Osteocyte (in vitro differentiated cells): ENCODE data around the gene SPTBN4. TPM values are rescaled to one million over a fixed set of nuclear protein-coding genes. Genes with fewer than 3 reads are reported as not detected.
"Not testable (repeated sequence)": the region's sequence is repeated elsewhere in the genome, so short reads cannot be mapped to it uniquely, and the experiment has no call there.

ENCODE experiments used
- DNase-seq: peaks from one replicate; pipeline ENCODE4 v3.0.0; 2021; ENCODE audit warnings: mixed read lengths; ENCODE audit not compliant: unreplicated experiment; ENCODE audit errors: extremely low spot score
- H3K27ac Mint-ChIP-seq: one replicate; pipeline ENCODE4 v1.8.0; 2021; ENCODE audit warnings: mild to moderate bottlenecking, mixed read lengths; ENCODE audit not compliant: unreplicated experiment
- H3K27me3 Mint-ChIP-seq: one replicate; pipeline ENCODE4 v1.8.0; 2021; ENCODE audit warnings: mixed read lengths; ENCODE audit not compliant: unreplicated experiment
- H3K36me3 Mint-ChIP-seq: one replicate; pipeline ENCODE4 v1.8.0; 2021; ENCODE audit warnings: mixed read lengths; ENCODE audit not compliant: unreplicated experiment
- H3K4me1 Mint-ChIP-seq: one replicate; pipeline ENCODE4 v1.8.0; 2021; ENCODE audit warnings: mixed read lengths; ENCODE audit not compliant: unreplicated experiment
- H3K4me3 Mint-ChIP-seq: one replicate; pipeline ENCODE4 v1.8.0; 2021; ENCODE audit warnings: mild to moderate bottlenecking, moderate library complexity, mixed read lengths; ENCODE audit not compliant: unreplicated experiment
- H3K9me3 Mint-ChIP-seq: one replicate; pipeline ENCODE4 v1.8.0; 2021; ENCODE audit warnings: mixed read lengths; ENCODE audit not compliant: unreplicated experiment
- CTCF ChIP-seq: fragments of 200-600 bp; sonication (generic); IDR thresholded peaks from 2 replicates; pipeline ENCODE4 v1.5.0; 2021; ENCODE audit warnings: antibody characterized with exemption, mild to moderate bottlenecking, moderate library complexity
- total RNA-seq: library from RNA; stranded (reverse); gene quantifications from 2 replicates; pipeline ENCODE4 v1.2.1, GENCODE V29; 2021

The SPTBN4 gene
- total RNA-seq, 1 donor from 2014 or later = 0.48 TPM

GRCh38 chr19:40533508-40533907 is 66.7 kb downstream of the SPTBN4 start:
- no peak for DNase-seq
- peaks cover 9% of the 10 kb centered on the region for H3K4me1 Mint-ChIP-seq
- peaks cover 6% of the 10 kb centered on the region for H3K9me3 Mint-ChIP-seq
- H3K36me3 Mint-ChIP-seq = no peaks in the 10 kb centered on the region
- no peak overlapping the region for H3K4me3 Mint-ChIP-seq
- H3K27ac Mint-ChIP-seq = no peak overlapping the region
- TF ChIP-seq CTCF = peak; percentile 30
- H3K27me3 Mint-ChIP-seq = peaks cover 29% of the 10 kb centered on the region

DNA sequence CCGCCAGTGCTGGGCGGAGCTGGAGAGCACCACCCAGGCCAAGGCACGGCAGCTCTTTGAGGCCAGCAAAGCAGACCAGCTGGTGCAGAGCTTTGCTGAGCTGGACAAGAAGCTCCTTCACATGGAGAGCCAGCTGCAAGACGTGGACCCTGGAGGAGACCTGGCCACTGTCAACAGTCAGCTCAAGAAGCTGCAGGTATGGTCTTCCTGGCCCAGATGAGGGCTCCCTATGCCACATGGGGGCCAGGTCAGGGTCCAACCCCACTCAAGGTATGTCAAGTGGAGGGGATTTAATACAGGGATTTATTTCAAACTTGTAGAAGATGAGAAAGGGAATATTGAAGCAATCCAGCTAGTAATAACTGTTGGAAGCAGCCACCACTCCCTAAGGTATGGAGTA is 67.3 kb downstream of the SPTBN4 start:
- Mint-ChIP-seq H3K4me3 (no peak overlapping the region), H3K36me3 (no peaks in the 10 kb centered on the region), H3K9me3 (peaks cover 6% of the 10 kb centered on the region), H3K27ac (no peak overlapping the region), H3K27me3 (peaks cover 29% of the 10 kb centered on the region), H3K4me1 (peaks cover 9% of the 10 kb centered on the region)
- TF ChIP-seq CTCF = no peak
- DNase-seq = no peak

- Mint-ChIP-seq H3K27me3 (peaks cover 8% of the 10 kb centered on the region), H3K36me3 (no peaks in the 10 kb centered on the region), H3K4me1 (peaks cover 11% of the 10 kb centered on the region), H3K27ac (no peak overlapping the region), H3K4me3 (no peak overlapping the region), H3K9me3 (peaks cover 3% of the 10 kb centered on the region)
- no peak for DNase-seq
- no peak for TF ChIP-seq CTCF
Measured at GRCh38 chr19:40539070-40539469, 72.3 kb downstream of the SPTBN4 start.

DNA sequence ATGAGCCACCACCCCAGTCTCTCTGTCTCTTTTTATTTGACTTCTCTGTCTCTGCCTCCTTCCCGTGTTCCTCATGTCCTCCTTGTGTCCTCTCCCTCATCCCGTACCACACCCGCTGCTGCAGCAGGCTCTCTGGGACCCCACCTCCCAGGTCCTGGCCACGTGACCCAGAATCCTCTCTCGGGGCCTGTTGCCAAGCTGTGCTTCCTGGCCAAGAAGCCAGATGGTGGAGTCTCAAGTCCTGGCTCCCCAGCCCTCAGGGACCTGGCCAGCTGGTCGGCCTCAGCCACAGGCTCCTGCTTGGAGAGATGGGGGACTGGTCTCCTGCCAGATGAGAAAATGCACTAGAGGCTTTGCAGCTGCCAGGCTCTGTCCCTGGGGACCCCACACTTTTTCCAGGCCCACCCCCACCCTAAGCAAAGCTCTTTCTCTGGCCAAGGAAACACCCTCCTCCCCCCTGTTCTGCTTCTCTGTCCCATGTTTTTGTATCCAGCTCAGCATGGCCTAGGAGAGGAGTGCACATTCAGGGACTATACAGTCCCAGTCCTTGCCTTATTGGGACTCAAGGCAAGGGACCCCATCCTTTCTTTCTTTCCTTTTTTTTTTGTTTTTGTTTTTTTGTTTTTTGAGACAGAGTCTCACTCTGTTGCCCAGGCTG is 75.5 kb downstream of the SPTBN4 start:
- H3K36me3 Mint-ChIP-seq = no peaks in the 10 kb centered on the region
- no peak for TF ChIP-seq CTCF
- no peaks in the 10 kb centered on the region for H3K9me3 Mint-ChIP-seq
- H3K4me3 Mint-ChIP-seq = no peak overlapping the region
- H3K4me1 Mint-ChIP-seq = peaks cover 11% of the 10 kb centered on the region
- no peak overlapping the region for H3K27ac Mint-ChIP-seq
- DNase-seq = no peak
- peaks cover 14% of the 10 kb centered on the region for H3K27me3 Mint-ChIP-seq

- peaks cover 11% of the 10 kb centered on the region for H3K4me1 Mint-ChIP-seq
- H3K36me3 Mint-ChIP-seq = no peaks in the 10 kb centered on the region
- peaks cover 16% of the 10 kb centered on the region for H3K27me3 Mint-ChIP-seq
- no peak overlapping the region for H3K4me3 Mint-ChIP-seq
- TF ChIP-seq CTCF = no peak
- no peaks in the 10 kb centered on the region for H3K9me3 Mint-ChIP-seq
- DNase-seq = no peak
- H3K27ac Mint-ChIP-seq = no peak overlapping the region
Measured at GRCh38 chr19:40543029-40543597, 76.3 kb downstream of the SPTBN4 start.

- not testable (repeated sequence) for H3K4me3 Mint-ChIP-seq, DNase-seq, H3K9me3 Mint-ChIP-seq, H3K27ac Mint-ChIP-seq, H3K36me3 Mint-ChIP-seq
- Mint-ChIP-seq H3K4me1 (peaks cover 13% of the 10 kb centered on the region), H3K27me3 (peaks cover 41% of the 10 kb centered on the region)
Measured at GRCh38 chr19:40546153-40546841, 79.5 kb downstream of the SPTBN4 start.

GRCh38 chr19:40547190-40547589 is 80.4 kb downstream of the SPTBN4 start:
- H3K9me3 Mint-ChIP-seq, H3K27ac Mint-ChIP-seq, H3K36me3 Mint-ChIP-seq, H3K4me3 Mint-ChIP-seq, DNase-seq: not testable (repeated sequence)
- peaks cover 44% of the 10 kb centered on the region for H3K27me3 Mint-ChIP-seq
- peaks cover 12% of the 10 kb centered on the region for H3K4me1 Mint-ChIP-seq
